ENCODE data around the gene ALCAM. TPM values are rescaled to one million over a fixed set of nuclear protein-coding genes. Genes with fewer than 3 reads are reported as not detected.

The ALCAM gene
- total and polyA plus RNA-seq, 2 donors (not counting 3 experiments of a cell fraction or from before 2014, with no cell fraction given), result 46.3 to 118 TPM

DNA sequence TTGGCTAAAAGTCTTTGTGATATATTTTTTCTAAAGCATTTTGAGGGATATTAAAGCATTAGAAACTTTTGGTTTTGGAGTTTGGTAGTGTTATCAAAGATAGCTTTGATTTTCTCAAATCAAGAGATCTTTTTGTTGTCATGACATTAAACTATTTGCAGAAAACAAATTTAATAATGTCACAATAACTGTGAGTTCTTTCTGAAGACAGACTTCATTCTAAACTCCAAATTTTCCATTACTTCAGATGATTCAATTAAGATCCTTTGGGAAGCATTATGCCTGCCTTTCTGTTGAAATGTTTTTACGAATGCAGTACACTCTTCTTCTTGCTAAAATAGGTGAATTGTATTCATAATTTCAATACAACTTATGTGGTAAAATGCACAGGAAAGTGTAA lies 145.4 kb downstream of the ALCAM start:
- DNase-seq (ENCODE audit: low read depth, low spot score) (no peak), FAIRE-seq (no peak)
- CTCF ChIA-PET, result interaction anchor here (1.0 to 1.9 kb wide), 6 partner anchors 9 to 1410 kb away, joined by 3 to 7 read pairs (median 4); partner anchors contain the start of gene ALCAM
- no peaks in the 10 kb centered on the region for H3K36me3 ChIP-seq (ENCODE audit: control insufficient read depth in 2 of 2, extremely low read depth in 1 of 2, insufficient read depth in 2 of 2, low read length in 2 of 2)
- POLR2A ChIA-PET, result no interaction called here
- H4K20me1 ChIP-seq (replicated peaks; ENCODE audit: control insufficient read depth, extremely low read depth, insufficient read depth, low read length), result no peaks in the 10 kb centered on the region
- peaks cover 5% of the 10 kb centered on the region for H3K79me2 ChIP-seq (ENCODE audit: control insufficient read depth, insufficient read depth, low read length)
- H3K27ac ChIP-seq (ENCODE audit: insufficient read depth, low read depth, low read length), result no peak overlapping the region
- intact Hi-C loops (cut with micrococcal nuclease), result loop anchor here (10.0 kb wide), 1 partner anchor 427 kb away; no protein-coding TSS in a partner anchor
- TF ChIP-seq MYC (IDR thresholded peaks at IDR 0.05; ENCODE audit: low read depth, low read length), result no peak
- TF ChIP-seq POLR2A (IDR thresholded peaks at IDR 0.05; ENCODE audit: low read depth, low read length), result no peak
- no peak for TF ChIP-seq JUN (IDR thresholded peaks at IDR 0.05; ENCODE audit: borderline replicate concordance, insufficient read depth, insufficient read length, low read depth)
- no peak for TF ChIP-seq EZH2 (IDR thresholded peaks at IDR 0.05; ENCODE audit: borderline replicate concordance, low read depth, low read length, severe bottlenecking)
- TF ChIP-seq, protein P1, sequence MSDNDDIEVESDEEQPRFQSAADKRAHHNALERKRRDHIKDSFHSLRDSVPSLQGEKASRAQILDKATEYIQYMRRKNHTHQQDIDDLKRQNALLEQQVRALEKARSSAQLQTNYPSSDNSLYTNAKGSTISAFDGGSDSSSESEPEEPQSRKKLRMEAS (IDR thresholded peaks at IDR 0.05; ENCODE audit: insufficient read depth, insufficient read length), result no peak
- no peak for TF ChIP-seq FOS (IDR thresholded peaks at IDR 0.05; ENCODE audit: borderline replicate concordance, insufficient read depth, low read length)
- TF ChIP-seq, protein P2, sequence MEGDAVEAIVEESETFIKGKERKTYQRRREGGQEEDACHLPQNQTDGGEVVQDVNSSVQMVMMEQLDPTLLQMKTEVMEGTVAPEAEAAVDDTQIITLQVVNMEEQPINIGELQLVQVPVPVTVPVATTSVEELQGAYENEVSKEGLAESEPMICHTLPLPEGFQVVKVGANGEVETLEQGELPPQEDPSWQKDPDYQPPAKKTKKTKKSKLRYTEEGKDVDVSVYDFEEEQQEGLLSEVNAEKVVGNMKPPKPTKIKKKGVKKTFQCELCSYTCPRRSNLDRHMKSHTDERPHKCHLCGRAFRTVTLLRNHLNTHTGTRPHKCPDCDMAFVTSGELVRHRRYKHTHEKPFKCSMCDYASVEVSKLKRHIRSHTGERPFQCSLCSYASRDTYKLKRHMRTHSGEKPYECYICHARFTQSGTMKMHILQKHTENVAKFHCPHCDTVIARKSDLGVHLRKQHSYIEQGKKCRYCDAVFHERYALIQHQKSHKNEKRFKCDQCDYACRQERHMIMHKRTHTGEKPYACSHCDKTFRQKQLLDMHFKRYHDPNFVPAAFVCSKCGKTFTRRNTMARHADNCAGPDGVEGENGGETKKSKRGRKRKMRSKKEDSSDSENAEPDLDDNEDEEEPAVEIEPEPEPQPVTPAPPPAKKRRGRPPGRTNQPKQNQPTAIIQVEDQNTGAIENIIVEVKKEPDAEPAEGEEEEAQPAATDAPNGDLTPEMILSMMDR (IDR thresholded peaks at IDR 0.05; ENCODE audit: extremely low read depth in 1 of 2, insufficient read depth in 1 of 2, low read depth in 1 of 2, low read length in 2 of 2), result no peak
- H3K4me3 ChIP-seq (replicated peaks in 1 of 3; ENCODE audit: insufficient read depth in 1 of 3, low read depth in 1 of 3, low read length in 3 of 3), result no peak overlapping the region
- H3K27me3 ChIP-seq (ENCODE audit: control insufficient read depth in 2 of 2, insufficient read depth in 2 of 2, low read length in 2 of 2), result no peaks in the 10 kb centered on the region
- H3K9me1 ChIP-seq (replicated peaks; ENCODE audit: control insufficient read depth, extremely low read depth, insufficient read depth, low read length), result no peaks in the 10 kb centered on the region
- H3K9ac ChIP-seq (replicated peaks; ENCODE audit: extremely low read depth, insufficient read depth, low read length), result no peak overlapping the region
- H3K9me3 ChIP-seq (replicated peaks; ENCODE audit: control insufficient read depth, insufficient read depth, low read length), result no peaks in the 10 kb centered on the region
- no TSS peak for BruUV-seq (replicated peaks)
- dilution Hi-C loops (cut with MboI; ENCODE audit: extremely low pct_ligation_motif_present, low sequenced_read_pairs), result no loop called here
- H2AFZ ChIP-seq (ENCODE audit: low read depth, low read length), result no peak overlapping the region
- H3K4me1 ChIP-seq (ENCODE audit: control insufficient read depth, extremely low read depth, insufficient read depth, low read length), result no peaks in the 10 kb centered on the region
- no peak overlapping the region for H3K4me2 ChIP-seq (ENCODE audit: insufficient read depth, low read length)
